Measurements from ENCODE around the gene GRIA3. TPM values are rescaled to one million over a fixed set of nuclear protein-coding genes. Genes with fewer than 3 reads are reported as not detected.

Gene GRIA3
- total and polyA plus RNA-seq, 10 of the 15 experiments (the other 5 are each of a cell fraction or from before 2014, with no cell fraction given) = 0.45 to 4.3 (median 2.2) TPM

DNA sequence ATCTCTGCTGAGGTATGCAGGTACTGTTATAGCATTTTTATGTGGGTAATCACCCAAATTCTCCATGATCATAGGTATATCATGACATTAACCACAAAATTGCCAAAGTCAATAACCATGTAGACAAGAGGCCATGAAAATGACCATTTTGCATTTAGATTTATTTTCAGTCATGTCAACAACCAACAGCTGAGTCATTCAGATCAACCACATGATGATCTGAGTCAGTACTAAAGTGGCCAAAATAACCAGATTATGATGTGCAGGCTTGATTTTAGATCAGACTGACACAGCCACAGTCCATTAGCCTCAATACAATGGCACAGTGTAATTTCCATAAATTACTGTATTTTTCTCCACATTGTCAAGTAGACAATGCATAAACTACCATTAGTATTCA, 240.5 kb downstream of the GRIA3 start (continued):
- TF ChIP-seq CEBPB (IDR thresholded peaks at IDR 0.05; ENCODE audit: borderline replicate concordance in 1 of 2, low read depth in 2 of 2, low read length in 2 of 2) = no peak; a peak in 1 of 4 replicates
- TF ChIP-seq, protein P1, sequence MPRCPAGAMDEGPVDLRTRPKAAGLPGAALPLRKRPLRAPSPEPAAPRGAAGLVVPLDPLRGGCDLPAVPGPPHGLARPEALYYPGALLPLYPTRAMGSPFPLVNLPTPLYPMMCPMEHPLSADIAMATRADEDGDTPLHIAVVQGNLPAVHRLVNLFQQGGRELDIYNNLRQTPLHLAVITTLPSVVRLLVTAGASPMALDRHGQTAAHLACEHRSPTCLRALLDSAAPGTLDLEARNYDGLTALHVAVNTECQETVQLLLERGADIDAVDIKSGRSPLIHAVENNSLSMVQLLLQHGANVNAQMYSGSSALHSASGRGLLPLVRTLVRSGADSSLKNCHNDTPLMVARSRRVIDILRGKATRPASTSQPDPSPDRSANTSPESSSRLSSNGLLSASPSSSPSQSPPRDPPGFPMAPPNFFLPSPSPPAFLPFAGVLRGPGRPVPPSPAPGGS (IDR thresholded peaks at IDR 0.05; ENCODE audit: borderline replicate concordance, insufficient read depth, low read depth, low read length, poor library complexity, severe bottlenecking) = no peak
- TF ChIP-seq, protein P2, sequence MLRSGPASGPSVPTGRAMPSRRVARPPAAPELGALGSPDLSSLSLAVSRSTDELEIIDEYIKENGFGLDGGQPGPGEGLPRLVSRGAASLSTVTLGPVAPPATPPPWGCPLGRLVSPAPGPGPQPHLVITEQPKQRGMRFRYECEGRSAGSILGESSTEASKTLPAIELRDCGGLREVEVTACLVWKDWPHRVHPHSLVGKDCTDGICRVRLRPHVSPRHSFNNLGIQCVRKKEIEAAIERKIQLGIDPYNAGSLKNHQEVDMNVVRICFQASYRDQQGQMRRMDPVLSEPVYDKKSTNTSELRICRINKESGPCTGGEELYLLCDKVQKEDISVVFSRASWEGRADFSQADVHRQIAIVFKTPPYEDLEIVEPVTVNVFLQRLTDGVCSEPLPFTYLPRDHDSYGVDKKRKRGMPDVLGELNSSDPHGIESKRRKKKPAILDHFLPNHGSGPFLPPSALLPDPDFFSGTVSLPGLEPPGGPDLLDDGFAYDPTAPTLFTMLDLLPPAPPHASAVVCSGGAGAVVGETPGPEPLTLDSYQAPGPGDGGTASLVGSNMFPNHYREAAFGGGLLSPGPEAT (IDR thresholded peaks at IDR 0.05; ENCODE audit: low read depth) = 0 out of 2 replicates have a peak, but pooled peaks have one; percentile 29
- no peak for TF ChIP-seq CBX5 (IDR thresholded peaks at IDR 0.05; ENCODE audit: low read depth)
- no peak for TF ChIP-seq NFYA (IDR thresholded peaks at IDR 0.05; ENCODE audit: borderline replicate concordance, low read depth, low read length)
- TF ChIP-seq, protein P3, sequence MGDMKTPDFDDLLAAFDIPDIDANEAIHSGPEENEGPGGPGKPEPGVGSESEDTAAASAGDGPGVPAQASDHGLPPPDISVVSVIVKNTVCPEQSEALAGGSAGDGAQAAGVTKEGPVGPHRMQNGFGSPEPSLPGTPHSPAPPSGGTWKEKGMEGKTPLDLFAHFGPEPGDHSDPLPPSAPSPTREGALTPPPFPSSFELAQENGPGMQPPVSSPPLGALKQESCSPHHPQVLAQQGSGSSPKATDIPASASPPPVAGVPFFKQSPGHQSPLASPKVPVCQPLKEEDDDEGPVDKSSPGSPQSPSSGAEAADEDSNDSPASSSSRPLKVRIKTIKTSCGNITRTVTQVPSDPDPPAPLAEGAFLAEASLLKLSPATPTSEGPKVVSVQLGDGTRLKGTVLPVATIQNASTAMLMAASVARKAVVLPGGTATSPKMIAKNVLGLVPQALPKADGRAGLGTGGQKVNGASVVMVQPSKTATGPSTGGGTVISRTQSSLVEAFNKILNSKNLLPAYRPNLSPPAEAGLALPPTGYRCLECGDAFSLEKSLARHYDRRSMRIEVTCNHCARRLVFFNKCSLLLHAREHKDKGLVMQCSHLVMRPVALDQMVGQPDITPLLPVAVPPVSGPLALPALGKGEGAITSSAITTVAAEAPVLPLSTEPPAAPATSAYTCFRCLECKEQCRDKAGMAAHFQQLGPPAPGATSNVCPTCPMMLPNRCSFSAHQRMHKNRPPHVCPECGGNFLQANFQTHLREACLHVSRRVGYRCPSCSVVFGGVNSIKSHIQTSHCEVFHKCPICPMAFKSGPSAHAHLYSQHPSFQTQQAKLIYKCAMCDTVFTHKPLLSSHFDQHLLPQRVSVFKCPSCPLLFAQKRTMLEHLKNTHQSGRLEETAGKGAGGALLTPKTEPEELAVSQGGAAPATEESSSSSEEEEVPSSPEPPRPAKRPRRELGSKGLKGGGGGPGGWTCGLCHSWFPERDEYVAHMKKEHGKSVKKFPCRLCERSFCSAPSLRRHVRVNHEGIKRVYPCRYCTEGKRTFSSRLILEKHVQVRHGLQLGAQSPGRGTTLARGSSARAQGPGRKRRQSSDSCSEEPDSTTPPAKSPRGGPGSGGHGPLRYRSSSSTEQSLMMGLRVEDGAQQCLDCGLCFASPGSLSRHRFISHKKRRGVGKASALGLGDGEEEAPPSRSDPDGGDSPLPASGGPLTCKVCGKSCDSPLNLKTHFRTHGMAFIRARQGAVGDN (IDR thresholded peaks at IDR 0.05) = 0 out of 2 replicates have a peak, but pooled peaks have one; percentile 13
- TF ChIP-seq, protein P4, sequence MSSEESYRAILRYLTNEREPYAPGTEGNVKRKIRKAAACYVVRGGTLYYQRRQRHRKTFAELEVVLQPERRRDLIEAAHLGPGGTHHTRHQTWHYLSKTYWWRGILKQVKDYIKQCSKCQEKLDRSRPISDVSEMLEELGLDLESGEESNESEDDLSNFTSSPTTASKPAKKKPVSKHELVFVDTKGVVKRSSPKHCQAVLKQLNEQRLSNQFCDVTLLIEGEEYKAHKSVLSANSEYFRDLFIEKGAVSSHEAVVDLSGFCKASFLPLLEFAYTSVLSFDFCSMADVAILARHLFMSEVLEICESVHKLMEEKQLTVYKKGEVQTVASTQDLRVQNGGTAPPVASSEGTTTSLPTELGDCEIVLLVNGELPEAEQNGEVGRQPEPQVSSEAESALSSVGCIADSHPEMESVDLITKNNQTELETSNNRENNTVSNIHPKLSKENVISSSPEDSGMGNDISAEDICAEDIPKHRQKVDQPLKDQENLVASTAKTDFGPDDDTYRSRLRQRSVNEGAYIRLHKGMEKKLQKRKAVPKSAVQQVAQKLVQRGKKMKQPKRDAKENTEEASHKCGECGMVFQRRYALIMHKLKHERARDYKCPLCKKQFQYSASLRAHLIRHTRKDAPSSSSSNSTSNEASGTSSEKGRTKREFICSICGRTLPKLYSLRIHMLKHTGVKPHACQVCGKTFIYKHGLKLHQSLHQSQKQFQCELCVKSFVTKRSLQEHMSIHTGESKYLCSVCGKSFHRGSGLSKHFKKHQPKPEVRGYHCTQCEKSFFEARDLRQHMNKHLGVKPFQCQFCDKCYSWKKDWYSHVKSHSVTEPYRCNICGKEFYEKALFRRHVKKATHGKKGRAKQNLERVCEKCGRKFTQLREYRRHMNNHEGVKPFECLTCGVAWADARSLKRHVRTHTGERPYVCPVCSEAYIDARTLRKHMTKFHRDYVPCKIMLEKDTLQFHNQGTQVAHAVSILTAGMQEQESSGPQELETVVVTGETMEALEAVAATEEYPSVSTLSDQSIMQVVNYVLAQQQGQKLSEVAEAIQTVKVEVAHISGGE (CRISPR knock-in tag; IDR thresholded peaks at IDR 0.05) = no peak
- TF ChIP-seq, protein P5, sequence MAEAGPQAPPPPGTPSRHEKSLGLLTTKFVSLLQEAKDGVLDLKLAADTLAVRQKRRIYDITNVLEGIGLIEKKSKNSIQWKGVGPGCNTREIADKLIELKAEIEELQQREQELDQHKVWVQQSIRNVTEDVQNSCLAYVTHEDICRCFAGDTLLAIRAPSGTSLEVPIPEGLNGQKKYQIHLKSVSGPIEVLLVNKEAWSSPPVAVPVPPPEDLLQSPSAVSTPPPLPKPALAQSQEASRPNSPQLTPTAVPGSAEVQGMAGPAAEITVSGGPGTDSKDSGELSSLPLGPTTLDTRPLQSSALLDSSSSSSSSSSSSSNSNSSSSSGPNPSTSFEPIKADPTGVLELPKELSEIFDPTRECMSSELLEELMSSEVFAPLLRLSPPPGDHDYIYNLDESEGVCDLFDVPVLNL (IDR thresholded peaks at IDR 0.05; ENCODE audit: low read depth, low read length) = no peak
- TF ChIP-seq CREM (IDR thresholded peaks at IDR 0.05; ENCODE audit: low read depth) = peak; percentile 83
- TF ChIP-seq NFIC (IDR thresholded peaks at IDR 0.05; ENCODE audit: low read depth, low read length) = peak; percentile 91
- TF ChIP-seq, protein P6, sequence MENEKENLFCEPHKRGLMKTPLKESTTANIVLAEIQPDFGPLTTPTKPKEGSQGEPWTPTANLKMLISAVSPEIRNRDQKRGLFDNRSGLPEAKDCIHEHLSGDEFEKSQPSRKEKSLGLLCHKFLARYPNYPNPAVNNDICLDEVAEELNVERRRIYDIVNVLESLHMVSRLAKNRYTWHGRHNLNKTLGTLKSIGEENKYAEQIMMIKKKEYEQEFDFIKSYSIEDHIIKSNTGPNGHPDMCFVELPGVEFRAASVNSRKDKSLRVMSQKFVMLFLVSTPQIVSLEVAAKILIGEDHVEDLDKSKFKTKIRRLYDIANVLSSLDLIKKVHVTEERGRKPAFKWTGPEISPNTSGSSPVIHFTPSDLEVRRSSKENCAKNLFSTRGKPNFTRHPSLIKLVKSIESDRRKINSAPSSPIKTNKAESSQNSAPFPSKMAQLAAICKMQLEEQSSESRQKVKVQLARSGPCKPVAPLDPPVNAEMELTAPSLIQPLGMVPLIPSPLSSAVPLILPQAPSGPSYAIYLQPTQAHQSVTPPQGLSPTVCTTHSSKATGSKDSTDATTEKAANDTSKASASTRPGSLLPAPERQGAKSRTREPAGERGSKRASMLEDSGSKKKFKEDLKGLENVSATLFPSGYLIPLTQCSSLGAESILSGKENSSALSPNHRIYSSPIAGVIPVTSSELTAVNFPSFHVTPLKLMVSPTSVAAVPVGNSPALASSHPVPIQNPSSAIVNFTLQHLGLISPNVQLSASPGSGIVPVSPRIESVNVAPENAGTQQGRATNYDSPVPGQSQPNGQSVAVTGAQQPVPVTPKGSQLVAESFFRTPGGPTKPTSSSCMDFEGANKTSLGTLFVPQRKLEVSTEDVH (IDR thresholded peaks at IDR 0.05; ENCODE audit: low read depth, partially characterized antibody) = no peak
- TF ChIP-seq ESRRA (IDR thresholded peaks at IDR 0.05; ENCODE audit: low read length) = no peak
- 0 out of 2 replicates have a peak, but pooled peaks have one; percentile 28 for TF ChIP-seq TCF7 (IDR thresholded peaks at IDR 0.05; ENCODE audit: borderline replicate concordance)
- no peak for TF ChIP-seq SMAD1 (IDR thresholded peaks at IDR 0.05; ENCODE audit: low read depth, partially characterized antibody)
